ENCODE results near the gene TSHB.
"Not testable (repeated sequence)": the region's sequence is repeated elsewhere in the genome, so short reads cannot be mapped to it uniquely, and the experiment has no call there.

Gene TSHB

DNA sequence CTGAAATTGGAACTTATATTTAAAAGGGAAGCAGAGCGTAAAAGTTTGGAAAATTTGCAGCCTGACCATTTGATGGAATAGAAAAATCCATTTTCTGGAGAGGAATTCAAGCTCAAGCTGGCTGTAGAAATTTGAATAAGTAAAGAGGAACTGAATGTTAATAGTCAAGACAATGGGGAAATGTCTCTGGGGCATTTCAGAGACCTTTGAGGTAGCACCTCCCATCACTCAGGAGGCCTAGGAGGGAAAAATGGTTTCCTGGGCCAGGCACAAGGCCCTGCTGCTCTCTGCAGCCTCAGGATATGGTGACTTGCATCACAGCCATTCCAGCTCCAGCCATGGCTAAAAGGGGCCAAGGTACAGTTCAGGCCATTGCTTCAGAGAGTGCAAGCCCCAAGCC lies 17.6 kb upstream of the TSHB start:
- H3K27ac ChIP-seq (ENCODE audit: low read depth, low read length), result no peak overlapping the region
- no peaks in the 10 kb centered on the region for H3K79me2 ChIP-seq (ENCODE audit: control insufficient read depth, low read length)
- H3K27me3 ChIP-seq (ENCODE audit: control insufficient read depth, low read length), result no peaks in the 10 kb centered on the region
- no peak for TF ChIP-seq EZH2phosphoT487 (IDR thresholded peaks at IDR 0.05; ENCODE audit: borderline replicate concordance, low read length)
- TF ChIP-seq, protein P1, sequence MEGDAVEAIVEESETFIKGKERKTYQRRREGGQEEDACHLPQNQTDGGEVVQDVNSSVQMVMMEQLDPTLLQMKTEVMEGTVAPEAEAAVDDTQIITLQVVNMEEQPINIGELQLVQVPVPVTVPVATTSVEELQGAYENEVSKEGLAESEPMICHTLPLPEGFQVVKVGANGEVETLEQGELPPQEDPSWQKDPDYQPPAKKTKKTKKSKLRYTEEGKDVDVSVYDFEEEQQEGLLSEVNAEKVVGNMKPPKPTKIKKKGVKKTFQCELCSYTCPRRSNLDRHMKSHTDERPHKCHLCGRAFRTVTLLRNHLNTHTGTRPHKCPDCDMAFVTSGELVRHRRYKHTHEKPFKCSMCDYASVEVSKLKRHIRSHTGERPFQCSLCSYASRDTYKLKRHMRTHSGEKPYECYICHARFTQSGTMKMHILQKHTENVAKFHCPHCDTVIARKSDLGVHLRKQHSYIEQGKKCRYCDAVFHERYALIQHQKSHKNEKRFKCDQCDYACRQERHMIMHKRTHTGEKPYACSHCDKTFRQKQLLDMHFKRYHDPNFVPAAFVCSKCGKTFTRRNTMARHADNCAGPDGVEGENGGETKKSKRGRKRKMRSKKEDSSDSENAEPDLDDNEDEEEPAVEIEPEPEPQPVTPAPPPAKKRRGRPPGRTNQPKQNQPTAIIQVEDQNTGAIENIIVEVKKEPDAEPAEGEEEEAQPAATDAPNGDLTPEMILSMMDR (IDR thresholded peaks at IDR 0.05; ENCODE audit: low read depth, low read length, poor library complexity, severe bottlenecking), result no peak
- H3K9me3 ChIP-seq (ENCODE audit: control insufficient read depth, insufficient read depth, low read length), result no peaks in the 10 kb centered on the region
- H3K4me2 ChIP-seq (ENCODE audit: low read length), result no peak overlapping the region
- no peaks in the 10 kb centered on the region for H4K20me1 ChIP-seq (ENCODE audit: control insufficient read depth, insufficient read depth, low read depth, low read length)
- no peaks in the 10 kb centered on the region for H3K4me1 ChIP-seq (ENCODE audit: control insufficient read depth, low read length)
- no peaks in the 10 kb centered on the region for H3F3A ChIP-seq (ENCODE audit: control insufficient read depth, insufficient read depth)
- H3K36me3 ChIP-seq (ENCODE audit: control insufficient read depth, low read length), result no peaks in the 10 kb centered on the region
- H3K4me3 ChIP-seq (ENCODE audit: low read length), result no peak overlapping the region
- H3K9me2 ChIP-seq (replicated peaks; ENCODE audit: control insufficient read depth, low read length), result no peaks in the 10 kb centered on the region

DNA sequence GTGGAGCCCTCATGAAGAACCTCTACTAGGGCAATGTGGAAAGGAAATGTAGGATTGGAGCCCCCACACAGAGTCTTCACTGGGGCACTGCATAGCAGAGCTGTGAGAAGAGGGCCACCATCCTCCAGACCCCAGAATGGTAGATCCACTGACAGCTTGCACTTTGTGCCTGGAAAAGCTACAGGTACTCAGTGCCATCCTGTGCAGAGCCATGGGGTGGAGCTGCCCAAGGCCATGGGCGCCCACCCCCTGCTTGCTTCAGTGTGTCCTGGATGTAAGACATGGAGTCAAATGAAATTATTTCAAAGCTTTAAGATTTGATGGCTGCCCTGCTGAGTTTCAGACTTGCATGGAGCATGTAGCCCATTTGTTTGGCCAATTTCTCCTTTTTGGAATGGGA lies 17.2 kb upstream of the TSHB start:
- Histone ChIP-seq H3K4me1 (ENCODE audit: control insufficient read depth, low read length) (no peaks in the 10 kb centered on the region), H3K9me3 (ENCODE audit: control insufficient read depth, insufficient read depth, low read length) (no peaks in the 10 kb centered on the region), H3K27me3 (ENCODE audit: control insufficient read depth, low read length) (no peaks in the 10 kb centered on the region), H3K4me3 (ENCODE audit: low read length) (no peak overlapping the region), H3K79me2 (ENCODE audit: control insufficient read depth, low read length) (no peaks in the 10 kb centered on the region), H3K36me3 (ENCODE audit: control insufficient read depth, low read length) (no peaks in the 10 kb centered on the region), H3K4me2 (ENCODE audit: low read length) (no peak overlapping the region), H4K20me1 (ENCODE audit: control insufficient read depth, insufficient read depth, low read depth, low read length) (no peaks in the 10 kb centered on the region), H3F3A (ENCODE audit: control insufficient read depth, insufficient read depth) (no peaks in the 10 kb centered on the region), H3K9me2 (replicated peaks; ENCODE audit: control insufficient read depth, low read length) (no peaks in the 10 kb centered on the region), H3K27ac (ENCODE audit: low read depth, low read length) (no peak overlapping the region)
- TF ChIP-seq EZH2phosphoT487 (IDR thresholded peaks at IDR 0.05; ENCODE audit: borderline replicate concordance, low read length), result no peak
- TF ChIP-seq, protein P1 (IDR thresholded peaks at IDR 0.05; ENCODE audit: low read depth, low read length, poor library complexity, severe bottlenecking), result no peak

DNA sequence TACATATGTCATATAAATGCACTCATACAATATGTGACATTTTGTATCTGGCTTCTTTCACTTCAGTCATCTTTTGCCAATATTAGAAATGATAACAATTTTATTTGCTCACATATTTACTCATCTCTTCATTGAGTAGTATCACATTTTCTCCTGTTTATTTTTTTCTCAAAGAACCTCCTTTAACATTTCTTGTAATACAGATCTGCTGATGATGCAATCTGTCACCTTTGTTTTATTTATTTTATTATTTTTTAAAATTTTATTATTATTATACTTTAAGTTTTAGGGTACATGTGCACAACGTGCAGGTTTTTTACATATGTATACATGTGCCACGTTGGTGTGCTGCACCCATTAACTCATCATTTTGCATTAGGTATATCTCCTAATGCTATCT lies 15.8 kb upstream of the TSHB start:
- H3K79me2 ChIP-seq (ENCODE audit: control insufficient read depth, low read length), result no peaks in the 10 kb centered on the region
- no peaks in the 10 kb centered on the region for H3K36me3 ChIP-seq (ENCODE audit: control insufficient read depth, low read length)
- no peak overlapping the region for H3K4me3 ChIP-seq (ENCODE audit: low read length)
- H3K4me1 ChIP-seq (ENCODE audit: control insufficient read depth, low read length), result no peaks in the 10 kb centered on the region
- H3K27ac ChIP-seq (ENCODE audit: low read depth, low read length), result no peak overlapping the region
- H3K9me3 ChIP-seq (ENCODE audit: control insufficient read depth, insufficient read depth, low read length), result no peaks in the 10 kb centered on the region
- TF ChIP-seq EZH2phosphoT487 (IDR thresholded peaks at IDR 0.05; ENCODE audit: borderline replicate concordance, low read length), result no peak
- TF ChIP-seq, protein P1 (IDR thresholded peaks at IDR 0.05; ENCODE audit: low read depth, low read length, poor library complexity, severe bottlenecking), result no peak
- no peaks in the 10 kb centered on the region for H4K20me1 ChIP-seq (ENCODE audit: control insufficient read depth, insufficient read depth, low read depth, low read length)
- no peaks in the 10 kb centered on the region for H3F3A ChIP-seq (ENCODE audit: control insufficient read depth, insufficient read depth)
- no peaks in the 10 kb centered on the region for H3K27me3 ChIP-seq (ENCODE audit: control insufficient read depth, low read length)
- H3K4me2 ChIP-seq (ENCODE audit: low read length), result no peak overlapping the region
- H3K9me2 ChIP-seq (replicated peaks; ENCODE audit: control insufficient read depth, low read length), result no peaks in the 10 kb centered on the region

DNA sequence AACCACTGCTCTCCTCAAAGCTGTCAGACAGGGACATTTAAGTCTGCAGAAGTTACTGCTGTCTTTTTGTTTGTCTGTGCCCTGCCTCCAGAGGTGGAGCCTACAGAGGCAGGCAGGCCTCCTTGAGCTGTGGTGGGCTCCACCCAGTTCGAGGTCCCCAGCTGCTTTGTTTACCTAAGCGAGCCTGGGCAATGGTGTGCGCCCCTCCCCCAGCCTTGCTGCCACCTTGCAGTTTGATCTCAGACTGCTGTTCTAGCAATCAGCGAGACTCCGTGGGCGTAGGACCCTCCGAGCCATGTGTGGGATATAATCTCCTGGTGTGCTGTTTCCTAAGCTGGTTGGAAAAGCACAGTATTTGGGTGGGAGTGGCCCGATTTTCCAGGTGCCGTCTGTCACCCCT lies 10.1 kb upstream of the TSHB start:
- H3K27ac ChIP-seq (ENCODE audit: low read depth, low read length); H3K27me3 ChIP-seq (ENCODE audit: control insufficient read depth, low read length); H3K4me2 ChIP-seq (ENCODE audit: low read length); H3K9me3 ChIP-seq (ENCODE audit: control insufficient read depth, insufficient read depth, low read length); H4K20me1 ChIP-seq (ENCODE audit: control insufficient read depth, insufficient read depth, low read depth, low read length); H3K4me3 ChIP-seq (ENCODE audit: low read length); H3K79me2 ChIP-seq (ENCODE audit: control insufficient read depth, low read length); H3F3A ChIP-seq (ENCODE audit: control insufficient read depth, insufficient read depth); H3K9me2 ChIP-seq (replicated peaks; ENCODE audit: control insufficient read depth, low read length); H3K4me1 ChIP-seq (ENCODE audit: control insufficient read depth, low read length); H3K36me3 ChIP-seq (ENCODE audit: control insufficient read depth, low read length): not testable (repeated sequence)

All from DOHH2 (cell line).